Activated CD8-positive, alpha-beta memory T cell treated with anti-CD3 and anti-CD28 coated beads for 1 hour (primary cell): Measurements from ENCODE around the gene USP7.
A peak's percentile ranks its signal among the peaks of the same experiment; 100 is the strongest.
"Not testable (repeated sequence)": the region's sequence is repeated elsewhere in the genome, so short reads cannot be mapped to it uniquely, and the experiment has no call there.

Experiments
- DNase-seq, 2 donors: peaks; one replicate each; pipeline ENCODE4 v3.0.0-alpha.2; 2020; ENCODE audit warnings: low read depth in 1 of 2; ENCODE audit errors: extremely low read depth in 1 of 2

USP7 gene

GRCh38 chr16:8963821-8964441, at the start of gene USP7:
USP7 (minus strand) TSS chr16:8963906; CDS start chr16:8963285, 621 bp downstream.
- DNase-seq, result peak; percentile 85 to 89

- DNase-seq, result no peak
These were observed 49.8 kb upstream of the USP7 start for GRCh38 chr16:9013508-9013864.

- no peak for DNase-seq
These were observed 49.3 kb upstream of the USP7 start for GRCh38 chr16:9012848-9013507.

DNA sequence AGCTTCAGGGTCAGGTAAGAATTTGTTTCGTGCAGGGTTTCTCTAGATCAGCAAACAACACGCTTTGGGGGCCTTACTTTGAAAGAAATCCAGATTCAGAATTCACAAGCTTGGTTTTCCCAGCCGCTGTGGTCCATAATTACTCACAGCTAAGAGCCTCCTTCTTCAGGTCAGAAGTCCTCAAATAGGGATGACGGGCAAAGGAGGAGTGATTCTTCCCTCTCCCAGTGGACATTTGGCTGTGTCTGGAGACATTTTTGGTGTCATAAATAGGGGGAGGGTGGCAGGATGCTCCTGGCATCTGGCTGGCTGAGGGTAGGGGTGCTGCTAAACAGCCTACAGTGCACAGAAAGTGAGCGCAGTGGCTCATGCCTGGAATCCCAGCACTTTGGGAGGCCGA, 48.6 kb upstream of the USP7 start:
- DNase-seq, result no peak

DNA sequence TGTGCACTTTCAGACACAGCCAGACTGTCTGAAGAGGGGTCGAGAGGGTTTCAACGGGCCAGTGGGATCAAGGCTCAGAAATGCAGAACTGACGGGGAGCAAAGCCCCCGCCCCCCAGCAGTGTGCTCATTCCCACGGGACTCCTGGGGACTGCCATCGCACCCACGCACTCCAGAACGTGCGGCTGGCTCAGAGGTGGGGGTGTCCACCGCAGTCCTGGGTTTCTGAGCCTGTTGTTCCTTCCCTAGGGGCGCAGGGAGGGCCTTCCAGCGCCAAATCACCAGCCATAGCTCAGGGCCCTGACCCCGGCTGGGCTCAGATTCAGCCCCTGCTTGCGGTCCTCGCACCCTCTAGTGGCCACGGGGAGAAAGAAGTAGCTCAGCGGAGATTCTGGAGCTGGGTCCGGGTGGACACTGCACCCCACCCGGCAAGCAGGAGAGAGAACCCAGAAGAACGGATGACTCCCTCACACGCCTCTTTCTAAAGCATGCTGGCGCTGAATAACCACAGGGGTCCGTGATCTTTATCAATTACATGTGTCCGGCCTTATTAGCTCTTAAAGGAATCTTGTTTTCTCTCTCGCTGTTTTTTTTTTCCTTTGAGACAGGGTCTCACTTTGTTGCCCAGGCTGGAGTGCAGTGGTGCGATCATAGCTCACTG, 45.0 kb upstream of the USP7 start:
- DNase-seq, result peak; percentile 19 to 50

DNA sequence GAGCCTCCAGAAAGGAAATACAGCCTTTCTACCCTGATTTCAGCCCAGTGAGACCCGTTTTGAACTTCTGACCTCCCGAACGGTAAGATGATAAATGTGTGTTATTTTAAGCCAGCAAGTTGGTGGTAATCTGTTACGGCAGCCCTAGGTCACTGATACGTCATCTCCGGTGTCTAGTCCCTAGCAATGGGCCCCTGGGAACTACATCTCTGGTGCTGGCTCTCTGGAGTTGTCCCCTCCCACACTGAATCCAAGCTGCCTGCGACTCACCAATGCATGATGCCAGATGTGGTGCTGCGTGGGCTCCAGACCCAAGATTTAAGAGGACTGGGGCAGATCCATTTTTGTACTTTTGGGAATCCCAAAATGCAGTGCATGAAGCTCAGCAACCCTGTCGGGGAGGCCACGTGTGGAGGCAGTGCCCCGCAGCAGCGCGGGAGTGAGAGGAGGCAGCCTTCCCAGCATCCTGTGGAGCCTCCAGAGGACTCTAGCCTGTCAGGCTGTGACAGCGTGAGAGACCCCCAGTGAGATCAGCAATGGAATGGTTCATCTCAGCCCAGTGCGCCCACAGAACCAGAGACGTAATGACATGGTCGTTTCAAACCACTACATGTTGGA, 43.6 kb upstream of the USP7 start:
- DNase-seq, result no peak

DNA sequence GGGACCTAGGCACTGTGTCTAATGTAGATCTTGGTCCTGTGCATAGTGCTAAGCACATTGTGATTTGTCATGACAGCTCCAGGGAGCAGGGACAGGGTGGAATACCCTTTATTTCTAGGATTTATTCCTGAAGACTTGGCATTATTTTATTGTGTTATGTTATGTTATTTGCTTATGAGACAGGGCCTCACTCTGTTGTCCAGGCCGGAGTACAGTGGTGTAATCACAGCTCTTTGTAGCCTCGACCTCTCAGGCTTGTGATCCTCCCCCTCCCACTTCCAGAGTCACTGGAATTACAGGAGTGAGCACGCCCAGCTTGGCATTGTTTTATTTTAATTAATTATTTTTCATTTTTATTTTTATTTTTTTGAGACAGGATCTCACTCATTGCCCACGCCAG, 40.5 kb upstream of the USP7 start:
- no peak for DNase-seq

DNA sequence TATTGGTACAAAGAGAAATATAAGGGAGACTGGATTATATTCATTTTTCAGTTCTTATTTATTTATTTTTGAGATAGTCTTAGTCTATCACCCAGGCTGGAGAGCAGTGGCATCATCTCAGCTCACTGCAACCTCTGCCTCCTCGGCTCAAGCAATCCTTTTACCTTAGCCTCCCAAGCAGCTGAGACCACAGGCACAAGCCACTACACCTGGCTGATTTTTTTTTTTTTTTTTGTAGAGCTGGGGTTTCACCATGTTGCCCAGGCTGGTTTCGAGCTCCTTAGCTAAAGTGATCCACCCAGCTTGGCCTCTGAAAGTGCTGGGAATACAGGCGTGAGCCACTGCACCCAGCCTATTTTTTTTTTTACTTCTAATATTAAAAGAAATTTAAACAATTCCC, 40.1 kb upstream of the USP7 start:
- DNase-seq, result no peak

DNA sequence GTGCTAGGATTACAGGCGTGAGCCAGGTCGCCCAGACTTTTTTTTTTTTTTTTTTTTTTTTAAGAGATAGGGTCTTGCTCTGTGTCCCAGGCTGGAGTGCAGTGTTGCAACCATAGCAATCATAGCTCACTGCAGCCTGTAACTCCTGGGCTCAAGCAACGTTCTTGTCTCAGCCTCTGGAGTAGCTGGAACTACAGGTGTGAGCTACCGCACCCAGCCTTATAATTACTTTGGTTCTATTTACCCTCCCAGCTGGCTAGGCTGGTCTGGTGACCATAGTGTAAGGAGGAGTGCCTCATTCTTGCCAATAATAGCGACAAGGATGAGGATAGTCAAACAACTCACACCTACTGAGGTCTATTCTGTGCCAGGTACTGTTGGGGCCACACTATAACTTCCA, 39.6 kb upstream of the USP7 start:
- no peak for DNase-seq

DNA sequence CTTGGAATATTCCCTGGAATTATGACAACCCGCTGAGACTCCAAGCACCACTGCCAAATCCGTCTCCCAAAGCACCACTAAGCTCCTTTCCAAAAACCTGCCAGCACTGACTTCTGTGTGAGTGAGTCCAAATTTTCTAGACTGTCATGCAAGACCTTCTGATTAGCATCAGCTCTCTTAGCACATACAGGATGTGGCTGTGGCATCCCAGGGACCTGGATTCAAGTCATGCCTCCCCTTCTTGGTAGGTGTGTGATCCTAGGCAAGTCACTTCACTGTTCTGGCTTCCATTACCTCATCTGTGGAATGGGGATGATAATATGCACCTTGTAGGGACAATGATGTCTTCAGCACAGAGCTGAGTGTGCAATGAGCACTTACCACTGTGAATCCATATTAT, 38.3 kb upstream of the USP7 start:
- DNase-seq, result no peak

DNA sequence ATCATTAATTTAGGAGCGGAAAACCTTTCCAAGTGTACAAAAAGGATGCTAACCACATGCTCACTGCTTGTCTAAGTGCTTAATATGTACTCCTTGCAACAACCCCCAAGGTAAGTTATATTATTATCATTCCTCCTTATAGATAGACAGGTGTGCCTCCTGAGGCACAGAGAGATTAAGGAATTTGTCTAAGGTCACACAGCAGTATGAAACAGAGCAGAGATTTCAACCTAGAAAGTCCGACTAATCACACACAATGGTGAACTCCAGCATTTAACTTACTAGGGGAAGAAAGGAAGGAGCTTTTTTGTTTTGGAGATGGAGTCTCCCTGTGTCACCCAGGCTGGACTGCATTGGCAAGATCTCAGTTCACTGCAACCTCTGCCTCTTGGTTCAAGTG, 37.0 kb upstream of the USP7 start:
- DNase-seq, result no peak

GRCh38 chr16:8999800-9000199, 36.1 kb upstream of the USP7 start:
- no peak for DNase-seq

DNA sequence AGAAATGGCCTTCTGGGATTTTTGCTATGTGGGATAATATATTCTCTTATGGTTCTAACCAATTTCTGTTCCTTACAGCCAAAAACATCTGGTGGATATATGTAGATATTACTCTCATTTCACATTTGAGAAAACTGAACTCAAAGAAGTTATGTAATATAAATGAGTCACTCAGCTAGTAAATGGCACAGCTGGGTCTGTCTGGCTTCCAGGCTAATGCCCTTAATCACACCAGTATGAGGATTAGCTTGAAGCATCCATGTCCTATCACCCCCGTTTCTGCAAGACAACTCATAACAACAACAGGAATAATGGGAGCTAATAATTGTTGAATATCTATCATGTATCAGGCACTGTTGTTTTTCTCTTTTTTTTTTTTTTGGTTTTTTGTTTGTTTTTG, 34.4 kb upstream of the USP7 start:
- DNase-seq, result no peak

DNA sequence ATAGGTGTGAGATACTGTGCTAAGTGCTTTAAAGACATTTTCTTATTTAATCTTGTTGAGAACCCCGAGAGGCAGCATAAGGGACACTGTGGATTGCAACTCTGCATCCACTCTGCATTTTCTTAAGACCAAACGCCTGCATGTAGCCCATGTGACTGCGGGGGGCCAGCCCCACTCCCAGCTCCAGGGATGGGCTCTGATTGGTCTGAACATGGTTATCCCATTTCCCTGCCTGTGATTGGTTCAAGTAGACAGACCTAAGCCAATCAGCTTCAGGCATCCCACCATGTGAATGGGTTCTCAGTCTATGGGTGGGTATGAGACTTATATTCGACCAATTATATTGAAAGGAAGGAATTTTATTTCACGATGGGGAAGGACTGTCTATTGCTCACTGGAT, 33.2 kb upstream of the USP7 start:
- DNase-seq, result no peak

- no peak for DNase-seq
These were observed 26.7 kb upstream of the USP7 start for GRCh38 chr16:8990445-8990844.

DNA sequence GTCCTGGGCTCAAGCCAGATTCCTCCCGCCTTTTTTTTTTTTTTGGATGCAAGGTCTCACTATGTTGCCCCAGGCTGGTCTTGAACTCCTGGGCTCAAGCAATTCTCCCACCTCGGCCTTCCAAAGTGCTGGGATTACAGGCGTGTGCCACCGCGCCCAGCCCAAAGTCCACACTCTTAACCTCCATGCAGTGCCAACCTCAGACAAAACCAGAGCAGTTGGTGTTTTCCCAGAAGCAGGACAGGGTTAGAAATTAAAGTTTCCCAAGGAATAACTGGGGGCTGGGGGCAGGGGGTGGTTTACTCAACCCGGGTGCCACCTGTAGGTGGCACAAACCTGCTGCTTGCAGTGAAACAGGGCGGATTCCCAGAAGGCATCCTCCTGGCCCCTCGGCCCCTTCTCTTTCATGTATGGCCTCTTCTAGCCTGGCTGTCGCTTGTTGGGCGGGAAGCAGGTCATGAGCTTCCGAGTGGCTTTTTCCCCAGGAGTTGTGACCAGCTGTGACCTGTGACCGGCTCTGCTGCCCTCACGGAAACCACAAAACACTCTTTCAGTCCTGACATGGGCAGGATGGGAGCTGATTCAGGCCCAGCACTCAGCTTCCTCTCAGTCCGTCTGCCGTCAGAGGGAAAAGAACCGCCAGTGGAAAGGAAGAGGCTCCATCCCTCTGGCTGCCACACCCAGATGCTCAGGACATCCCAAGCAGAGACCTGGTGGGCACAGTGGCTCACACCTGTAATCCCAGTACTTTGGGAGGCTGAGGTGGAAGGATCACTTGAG, 25.6 kb upstream of the USP7 start:
- no peak for DNase-seq

DNA sequence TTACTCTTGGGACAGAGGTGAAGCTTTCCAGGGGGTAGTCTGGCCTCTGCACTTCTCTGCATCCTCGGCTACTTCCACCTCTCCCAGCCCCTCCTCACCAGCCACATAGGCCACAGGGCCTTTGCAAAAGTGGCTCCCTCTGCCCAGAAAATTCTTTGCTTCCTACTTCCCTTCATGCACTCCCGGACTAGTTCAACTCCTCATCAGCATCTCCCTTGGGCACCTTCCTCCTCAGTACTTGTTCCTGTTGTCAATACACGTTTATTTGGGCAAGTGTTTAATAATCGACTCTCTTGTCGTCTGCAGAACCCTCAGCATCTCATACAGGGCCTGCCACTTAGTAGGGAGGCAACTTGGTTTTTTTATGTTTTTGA, 23.1 kb upstream of the USP7 start:
- DNase-seq, result no peak

DNA sequence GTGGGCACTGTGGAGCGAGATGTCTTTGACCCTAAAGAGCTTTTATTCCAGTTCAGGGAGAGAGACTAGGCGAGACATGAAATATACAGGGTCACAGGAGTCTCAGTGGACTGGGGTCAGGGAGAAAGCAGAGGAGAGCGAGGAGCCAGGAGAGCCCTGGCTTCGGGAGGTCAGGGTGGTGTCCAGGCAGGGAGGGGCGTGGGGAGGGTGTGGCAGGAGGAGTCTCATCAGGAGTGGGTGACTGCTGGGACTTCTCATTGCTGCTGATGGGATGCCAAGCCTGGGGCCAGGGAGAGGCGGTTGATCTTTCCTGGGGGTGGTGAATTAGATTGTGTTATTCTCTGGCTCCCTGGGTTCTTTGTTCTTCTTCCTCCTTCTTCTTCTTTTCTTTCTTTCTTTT, 22.4 kb upstream of the USP7 start:
- DNase-seq, result no peak

DNA sequence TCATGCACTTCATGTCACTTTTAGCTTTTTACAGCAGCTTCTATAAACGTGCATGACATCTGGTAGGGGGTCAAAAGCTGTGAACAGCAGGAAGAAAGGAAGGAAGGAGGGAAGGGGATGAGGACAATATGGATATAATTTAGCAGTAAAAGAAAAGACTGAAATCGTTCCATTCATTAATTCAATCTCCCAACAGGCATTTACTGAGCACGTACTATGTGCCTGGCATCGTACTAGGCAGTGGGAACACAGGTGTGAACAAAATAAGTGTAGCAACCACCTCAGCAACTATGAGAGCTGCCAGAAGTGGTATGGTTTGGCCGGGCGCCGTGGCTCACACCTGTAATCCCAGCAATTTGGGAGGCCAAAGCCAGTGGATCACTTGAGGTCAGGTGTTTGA, 19.1 kb upstream of the USP7 start:
- no peak for DNase-seq

DNA sequence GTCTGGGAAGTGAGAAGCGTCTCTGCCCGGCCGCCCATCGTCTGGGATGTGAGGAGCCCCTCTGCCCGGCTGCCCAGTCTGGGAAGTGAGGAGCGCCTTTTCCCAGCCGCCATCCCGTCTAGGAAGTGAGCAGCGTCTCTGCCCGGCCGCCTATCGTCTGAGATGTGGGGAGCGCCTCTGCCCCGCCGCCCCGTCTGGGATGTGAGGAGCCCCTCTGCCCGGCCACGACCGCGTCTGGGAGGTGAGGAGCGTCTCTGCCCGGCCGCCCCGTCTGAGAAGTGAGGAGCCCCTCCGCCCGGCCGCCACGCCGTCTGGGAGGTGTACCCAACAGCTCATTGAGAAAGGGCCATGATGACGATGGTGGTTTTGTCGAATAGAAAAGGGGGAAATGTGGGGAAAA, 18.2 kb upstream of the USP7 start:
- DNase-seq, result not testable (repeated sequence)

DNA sequence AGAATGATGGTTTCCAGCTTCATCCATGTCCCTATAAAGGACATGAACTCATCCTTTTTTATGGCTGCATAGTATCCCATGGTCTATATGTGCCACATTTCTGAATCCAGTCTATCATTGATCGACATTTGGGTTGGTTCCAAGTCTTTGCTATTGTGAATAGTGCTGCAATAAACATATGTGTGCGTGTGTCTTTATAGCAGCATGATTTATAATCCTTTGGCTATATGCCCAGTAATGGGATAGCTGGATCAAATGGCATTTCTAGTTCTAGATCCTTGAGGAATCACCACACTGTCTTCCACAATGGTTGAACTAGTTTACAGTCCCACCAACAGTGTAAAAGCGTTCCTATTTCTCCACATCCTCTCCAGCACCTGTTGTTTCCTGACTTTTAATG, 12.5 kb upstream of the USP7 start:
- DNase-seq, result not testable (repeated sequence)
